Muscle of arm (tissue), 12 donors: ENCODE measurements around the gene ZCCHC7. TPM values are rescaled to one million over a fixed set of nuclear protein-coding genes. Genes with fewer than 3 reads are reported as not detected.
"Not testable (repeated sequence)": the region's sequence is repeated elsewhere in the genome, so short reads cannot be mapped to it uniquely, and the experiment has no call there.

ENCODE experiments used
- DNase-seq: peaks from one replicate; pipeline ENCODE4 v3.0.0-alpha.2; 2013
- polyA plus RNA-seq, 12 donors: library from polyadenylated mRNA; unstranded; fragments of 120-200 nt; gene quantifications; one replicate each; pipeline ENCODE4 v1.2.1, GENCODE V29; 2013; ENCODE audit not compliant: insufficient read length in 12 of 12

ZCCHC7 gene
- polyA plus RNA-seq, 12 donors = 11.3 to 32.9 (median 14.6) TPM; not detected in 1

GRCh38 chr9:37293664-37294524 lies 173.5 kb downstream of the ZCCHC7 start:
- DNase-seq = no peak

GRCh38 chr9:37295178-37295577 lies 174.8 kb downstream of the ZCCHC7 start:
- DNase-seq = no peak

GRCh38 chr9:37295796-37296195 lies 175.4 kb downstream of the ZCCHC7 start:
- DNase-seq = no peak

- DNase-seq = no peak
These were observed 177.2 kb downstream of the ZCCHC7 start for GRCh38 chr9:37297592-37297991.

GRCh38 chr9:37300620-37301019 lies 180.2 kb downstream of the ZCCHC7 start:
- no peak for DNase-seq

GRCh38 chr9:37301042-37301853 lies 180.9 kb downstream of the ZCCHC7 start:
- DNase-seq = no peak

- no peak for DNase-seq
These were observed 181.4 kb downstream of the ZCCHC7 start for GRCh38 chr9:37301854-37302172.

GRCh38 chr9:37302277-37302676 lies 181.9 kb downstream of the ZCCHC7 start:
- DNase-seq = no peak

GRCh38 chr9:37303272-37303671 lies 182.9 kb downstream of the ZCCHC7 start:
- DNase-seq = not testable (repeated sequence)

- no peak for DNase-seq
These were observed 188.8 kb downstream of the ZCCHC7 start for GRCh38 chr9:37309136-37309535.

- no peak for DNase-seq
These were observed 191.7 kb downstream of the ZCCHC7 start for GRCh38 chr9:37311938-37312708.

GRCh38 chr9:37324261-37324683 lies 203.9 kb downstream of the ZCCHC7 start:
- DNase-seq = no peak

- DNase-seq = no peak
These were observed 204.5 kb downstream of the ZCCHC7 start for GRCh38 chr9:37324691-37325490.

GRCh38 chr9:37325778-37326177 lies 205.4 kb downstream of the ZCCHC7 start:
- no peak for DNase-seq

- DNase-seq = no peak
These were observed 207.2 kb downstream of the ZCCHC7 start for GRCh38 chr9:37327553-37327952.

- no peak for DNase-seq
These were observed 208.3 kb downstream of the ZCCHC7 start for GRCh38 chr9:37328556-37329227.

- DNase-seq = peak; percentile 11
These were observed 209.2 kb downstream of the ZCCHC7 start for GRCh38 chr9:37329576-37329975.

GRCh38 chr9:37331871-37332270 lies 211.5 kb downstream of the ZCCHC7 start:
- DNase-seq = no peak

- no peak for DNase-seq
These were observed 212.2 kb downstream of the ZCCHC7 start for GRCh38 chr9:37332578-37332977.

GRCh38 chr9:37333288-37333687 lies 212.9 kb downstream of the ZCCHC7 start:
- DNase-seq = no peak

- DNase-seq = no peak
These were observed 214.9 kb downstream of the ZCCHC7 start for GRCh38 chr9:37335238-37335637.
